ENCODE measurements around the gene CTNNB1. TPM values are rescaled to one million over a fixed set of nuclear protein-coding genes. Genes with fewer than 3 reads are reported as not detected.

The CTNNB1 gene
- total RNA-seq, 3 donors from 2014 or later (not counting 1 experiment from before 2014, with no cell fraction given) = 213 to 258 (median 230) TPM

GRCh38 chr3:41186297-41186696 is 13.0 kb upstream of the CTNNB1 start:
- no peak overlapping the region for H3K4me3 ChIP-seq (ENCODE audit: low read length)
- ATAC-seq (no peak), DNase-seq (no peak)
- H3K9me3 Mint-ChIP-seq = no peaks in the 10 kb centered on the region
- no peak for TF ChIP-seq CTCF (IDR thresholded peaks at IDR 0.05)
- no peak overlapping the region for H3K27ac Mint-ChIP-seq
- no CpG with 5 or more reads among the region's 1 CpG for WGBS (ENCODE audit: insufficient coverage)
- intact Hi-C loops (cut with micrococcal nuclease) = no loop called here
- peaks cover 0 to 6% of the 10 kb centered on the region in 2 donors for H3K4me1 Mint-ChIP-seq
- peaks cover 3% of the 10 kb centered on the region for H3K27me3 ChIP-seq (ENCODE audit: control insufficient read depth, insufficient read depth, low read length)
- no peaks in the 10 kb centered on the region for H3K4me1 ChIP-seq (ENCODE audit: control insufficient read depth, insufficient read depth, low read length)
- H3K36me3 ChIP-seq (ENCODE audit: control insufficient read depth, insufficient read depth, low read length) = no peaks in the 10 kb centered on the region
- H3K4me3 Mint-ChIP-seq = no peak overlapping the region
- peaks cover 35 to 41% of the 10 kb centered on the region in 2 donors for H3K27me3 Mint-ChIP-seq (ENCODE audit: low read depth in 2 of 2)
- H3K36me3 Mint-ChIP-seq = no peaks in the 10 kb centered on the region
- H3K27ac ChIP-seq (ENCODE audit: low read length) = no peak overlapping the region
- H3K9me3 ChIP-seq (ENCODE audit: control insufficient read depth, insufficient read depth, low read length) = no peaks in the 10 kb centered on the region

GRCh38 chr3:41188306-41188705 is 11.0 kb upstream of the CTNNB1 start:
- no peak overlapping the region for H3K4me3 Mint-ChIP-seq
- no peak overlapping the region for H3K27ac ChIP-seq (ENCODE audit: low read length)
- no peaks in the 10 kb centered on the region for H3K4me1 ChIP-seq (ENCODE audit: control insufficient read depth, insufficient read depth, low read length)
- H3K27ac Mint-ChIP-seq = no peak overlapping the region
- no peaks in the 10 kb centered on the region for H3K9me3 ChIP-seq (ENCODE audit: control insufficient read depth, insufficient read depth, low read length)
- peaks cover 6% of the 10 kb centered on the region for H3K27me3 ChIP-seq (ENCODE audit: control insufficient read depth, insufficient read depth, low read length)
- DNase-seq (no peak), ATAC-seq (no peak)
- intact Hi-C loops (cut with micrococcal nuclease) = no loop called here
- 70% methylated on average over 2 of the region's 3 CpGs for WGBS (ENCODE audit: insufficient coverage)
- H3K27me3 Mint-ChIP-seq (ENCODE audit: low read depth in 2 of 2) = peaks cover 38 to 48% of the 10 kb centered on the region in 2 donors
- no peak for TF ChIP-seq CTCF (IDR thresholded peaks at IDR 0.05)
- H3K9me3 Mint-ChIP-seq = no peaks in the 10 kb centered on the region
- no peaks in the 10 kb centered on the region for H3K36me3 Mint-ChIP-seq
- no peaks in the 10 kb centered on the region for H3K36me3 ChIP-seq (ENCODE audit: control insufficient read depth, insufficient read depth, low read length)
- no peak overlapping the region for H3K4me3 ChIP-seq (ENCODE audit: low read length)
- H3K4me1 Mint-ChIP-seq = peaks cover 0 to 6% of the 10 kb centered on the region in 2 donors

GRCh38 chr3:41190509-41191284 is 8.6 kb upstream of the CTNNB1 start:
- DNase-seq (no peak), ATAC-seq (no peak)
- peaks cover 6% of the 10 kb centered on the region for H3K27me3 ChIP-seq (ENCODE audit: control insufficient read depth, insufficient read depth, low read length)
- no peak for TF ChIP-seq CTCF (IDR thresholded peaks at IDR 0.05)
- WGBS (ENCODE audit: insufficient coverage) = 94% methylated on average over 1 of the region's 1 CpG
- Mint-ChIP-seq H3K4me1 (peaks cover 0 to 6% of the 10 kb centered on the region in 2 donors), H3K36me3 (no peaks in the 10 kb centered on the region), H3K9me3 (no peaks in the 10 kb centered on the region), H3K27me3 (ENCODE audit: low read depth in 2 of 2) (peaks cover 33 to 63% of the 10 kb centered on the region in 2 donors), H3K27ac (no peak overlapping the region), H3K4me3 (no peak overlapping the region)
- no peaks in the 10 kb centered on the region for H3K36me3 ChIP-seq (ENCODE audit: control insufficient read depth, insufficient read depth, low read length)
- no peak overlapping the region for H3K27ac ChIP-seq (ENCODE audit: low read length)
- H3K4me3 ChIP-seq (ENCODE audit: low read length) = no peak overlapping the region
- intact Hi-C loops (cut with micrococcal nuclease) = no loop called here
- no peaks in the 10 kb centered on the region for H3K9me3 ChIP-seq (ENCODE audit: control insufficient read depth, insufficient read depth, low read length)
- no peaks in the 10 kb centered on the region for H3K4me1 ChIP-seq (ENCODE audit: control insufficient read depth, insufficient read depth, low read length)

- peaks cover 24 to 60% of the 10 kb centered on the region in 2 donors for H3K27me3 Mint-ChIP-seq (ENCODE audit: low read depth in 2 of 2)
- H3K4me3 Mint-ChIP-seq = no peak overlapping the region
- H3K36me3 ChIP-seq (ENCODE audit: control insufficient read depth, insufficient read depth, low read length) = no peaks in the 10 kb centered on the region
- no peak overlapping the region for H3K27ac ChIP-seq (ENCODE audit: low read length)
- no peaks in the 10 kb centered on the region for H3K9me3 ChIP-seq (ENCODE audit: control insufficient read depth, insufficient read depth, low read length)
- DNase-seq (no peak), ATAC-seq (no peak)
- peaks cover 0 to 6% of the 10 kb centered on the region in 2 donors for H3K4me1 Mint-ChIP-seq
- H3K4me3 ChIP-seq (ENCODE audit: low read length) = no peak overlapping the region
- no CpG with 5 or more reads among the region's 1 CpG for WGBS (ENCODE audit: insufficient coverage)
- no peaks in the 10 kb centered on the region for H3K4me1 ChIP-seq (ENCODE audit: control insufficient read depth, insufficient read depth, low read length)
- intact Hi-C loops (cut with micrococcal nuclease) = no loop called here
- no peaks in the 10 kb centered on the region for H3K9me3 Mint-ChIP-seq
- H3K27me3 ChIP-seq (ENCODE audit: control insufficient read depth, insufficient read depth, low read length) = peaks cover 6% of the 10 kb centered on the region
- H3K36me3 Mint-ChIP-seq = no peaks in the 10 kb centered on the region
- H3K27ac Mint-ChIP-seq = no peak overlapping the region
- no peak for TF ChIP-seq CTCF (IDR thresholded peaks at IDR 0.05)
Observed at GRCh38 chr3:41192885-41193284, 6.4 kb upstream of the CTNNB1 start.
